ENCODE results near the gene RPS6KA5.

Gene RPS6KA5

GRCh38 chr14:90819734-90820393 is 240.6 kb downstream of the RPS6KA5 start:
- Mint-ChIP-seq H3K27ac (no peak overlapping the region), H3K9me3 (peaks cover 33% of the 10 kb centered on the region), H3K27me3 (ENCODE audit: low read depth, poor library complexity) (peaks cover 17% of the 10 kb centered on the region), H3K36me3 (ENCODE audit: low read depth) (peaks cover 3% of the 10 kb centered on the region), H3K4me1 (peaks cover 9% of the 10 kb centered on the region), H3K4me3 (no peak overlapping the region)
- TF ChIP-seq, protein P1, sequence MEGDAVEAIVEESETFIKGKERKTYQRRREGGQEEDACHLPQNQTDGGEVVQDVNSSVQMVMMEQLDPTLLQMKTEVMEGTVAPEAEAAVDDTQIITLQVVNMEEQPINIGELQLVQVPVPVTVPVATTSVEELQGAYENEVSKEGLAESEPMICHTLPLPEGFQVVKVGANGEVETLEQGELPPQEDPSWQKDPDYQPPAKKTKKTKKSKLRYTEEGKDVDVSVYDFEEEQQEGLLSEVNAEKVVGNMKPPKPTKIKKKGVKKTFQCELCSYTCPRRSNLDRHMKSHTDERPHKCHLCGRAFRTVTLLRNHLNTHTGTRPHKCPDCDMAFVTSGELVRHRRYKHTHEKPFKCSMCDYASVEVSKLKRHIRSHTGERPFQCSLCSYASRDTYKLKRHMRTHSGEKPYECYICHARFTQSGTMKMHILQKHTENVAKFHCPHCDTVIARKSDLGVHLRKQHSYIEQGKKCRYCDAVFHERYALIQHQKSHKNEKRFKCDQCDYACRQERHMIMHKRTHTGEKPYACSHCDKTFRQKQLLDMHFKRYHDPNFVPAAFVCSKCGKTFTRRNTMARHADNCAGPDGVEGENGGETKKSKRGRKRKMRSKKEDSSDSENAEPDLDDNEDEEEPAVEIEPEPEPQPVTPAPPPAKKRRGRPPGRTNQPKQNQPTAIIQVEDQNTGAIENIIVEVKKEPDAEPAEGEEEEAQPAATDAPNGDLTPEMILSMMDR (IDR thresholded peaks at IDR 0.05): no peak
- DNase-seq: no peak

- H3K9me3 Mint-ChIP-seq: peaks cover 21% of the 10 kb centered on the region
These were observed 241.7 kb downstream of the RPS6KA5 start for GRCh38 chr14:90818715-90819114.

GRCh38 chr14:90816681-90817436 is 243.6 kb downstream of the RPS6KA5 start:
- peaks cover 31% of the 10 kb centered on the region for H3K4me1 Mint-ChIP-seq
- TF ChIP-seq, protein P1 (IDR thresholded peaks at IDR 0.05): no peak
- no peak overlapping the region for H3K27ac Mint-ChIP-seq
- no peak for DNase-seq
- H3K27me3 Mint-ChIP-seq (ENCODE audit: low read depth, poor library complexity): peaks cover 8% of the 10 kb centered on the region
- peaks cover 4% of the 10 kb centered on the region for H3K9me3 Mint-ChIP-seq
- peak overlapping the region; percentile 61 for H3K4me3 Mint-ChIP-seq
- no peaks in the 10 kb centered on the region for H3K36me3 Mint-ChIP-seq (ENCODE audit: low read depth)

More at GRCh38 chr14:90818715-90819114, 241.7 kb downstream of the RPS6KA5 start:
- no peak for DNase-seq
- TF ChIP-seq, protein P1 (IDR thresholded peaks at IDR 0.05): no peak
- H3K4me1 Mint-ChIP-seq: peaks cover 19% of the 10 kb centered on the region
- H3K27ac Mint-ChIP-seq: no peak overlapping the region
- no peak overlapping the region for H3K4me3 Mint-ChIP-seq
- H3K27me3 Mint-ChIP-seq (ENCODE audit: low read depth, poor library complexity): peaks cover 8% of the 10 kb centered on the region
- no peaks in the 10 kb centered on the region for H3K36me3 Mint-ChIP-seq (ENCODE audit: low read depth)

- H3K4me1 Mint-ChIP-seq: peaks cover 39% of the 10 kb centered on the region
- peaks cover 11% of the 10 kb centered on the region for H3K27me3 Mint-ChIP-seq (ENCODE audit: low read depth, poor library complexity)
- TF ChIP-seq, protein P1 (IDR thresholded peaks at IDR 0.05): no peak
- DNase-seq: peak; percentile 74
- H3K27ac Mint-ChIP-seq: no peak within 1 kb of the TSS
- H3K9me3 Mint-ChIP-seq: no peaks in the 10 kb centered on the region
- H3K4me3 Mint-ChIP-seq: peak within 1 kb of the TSS; percentile 92
- H3K36me3 Mint-ChIP-seq (ENCODE audit: low read depth): no peaks in the 10 kb centered on the region
These were observed 244.4 kb downstream of the RPS6KA5 start, which contains the start of gene TTC7B for GRCh38 chr14:90815822-90816662. TTC7B (minus strand) TSS chr14:90816430; CDS start chr14:90816295, 135 bp downstream.

DNA sequence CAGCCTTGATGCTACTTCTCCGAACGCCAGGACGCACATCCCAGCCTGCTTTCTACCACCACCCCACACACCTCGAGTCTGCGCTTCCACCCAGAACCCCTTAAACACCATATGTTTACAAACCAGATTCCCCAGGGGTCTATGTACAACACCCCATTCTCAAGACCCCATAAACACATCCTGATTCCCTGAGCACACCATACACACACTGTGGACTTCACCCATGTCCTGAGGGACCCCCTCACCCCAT is 244.9 kb downstream of the RPS6KA5 start:
- H3K27me3 Mint-ChIP-seq (ENCODE audit: low read depth, poor library complexity): peaks cover 11% of the 10 kb centered on the region
- H3K36me3 Mint-ChIP-seq (ENCODE audit: low read depth): no peaks in the 10 kb centered on the region
- peak overlapping the region; percentile 92 for H3K4me3 Mint-ChIP-seq
- no peaks in the 10 kb centered on the region for H3K9me3 Mint-ChIP-seq
- DNase-seq: no peak
- H3K27ac Mint-ChIP-seq: no peak overlapping the region
- TF ChIP-seq, protein P1 (IDR thresholded peaks at IDR 0.05): no peak
- peaks cover 44% of the 10 kb centered on the region for H3K4me1 Mint-ChIP-seq

Data from nephron progenitor cell (in vitro differentiated cells).